ENCODE data around the gene ETV4.

The ETV4 gene

GRCh38 chr17:43587647-43588046, 41.5 kb upstream of the ETV4 start:
- no peak overlapping the region for H3K4me3 ChIP-seq (ENCODE audit: low read depth, low read length)
- TF ChIP-seq CTCF (conservative IDR thresholded peaks at IDR 0.05; ENCODE audit: low read depth, low read length), result no peak
- DNase-seq (ENCODE audit: low read depth), result no peak

GRCh38 chr17:43584666-43585102, 38.5 kb upstream of the ETV4 start:
- DNase-seq (ENCODE audit: low read depth), result peak; percentile 64
- no peak overlapping the region for H3K4me3 ChIP-seq (ENCODE audit: low read depth, low read length)

GRCh38 chr17:43583332-43583731, 37.2 kb upstream of the ETV4 start:
- H3K4me3 ChIP-seq (ENCODE audit: low read depth, low read length), result no peak overlapping the region
- no peak for DNase-seq (ENCODE audit: low read depth)
- no peak for TF ChIP-seq CTCF (conservative IDR thresholded peaks at IDR 0.05; ENCODE audit: low read depth, low read length)

More at GRCh38 chr17:43584666-43585102, 38.5 kb upstream of the ETV4 start:
- no peak for TF ChIP-seq CTCF (conservative IDR thresholded peaks at IDR 0.05; ENCODE audit: low read depth, low read length)

- no peak for TF ChIP-seq CTCF (conservative IDR thresholded peaks at IDR 0.05; ENCODE audit: low read depth, low read length)
- H3K4me3 ChIP-seq (ENCODE audit: low read depth, low read length), result no peak overlapping the region
- no peak for DNase-seq (ENCODE audit: low read depth)
Measured at GRCh38 chr17:43581613-43582012, 35.5 kb upstream of the ETV4 start.

- no peak for DNase-seq (ENCODE audit: low read depth)
- no peak overlapping the region for H3K4me3 ChIP-seq (ENCODE audit: low read depth, low read length)
- no peak for TF ChIP-seq CTCF (conservative IDR thresholded peaks at IDR 0.05; ENCODE audit: low read depth, low read length)
Measured at GRCh38 chr17:43581130-43581529, 35.0 kb upstream of the ETV4 start.

- no peak overlapping the region for H3K4me3 ChIP-seq (ENCODE audit: low read depth, low read length)
- DNase-seq (ENCODE audit: low read depth), result peak; percentile 76
- no peak for TF ChIP-seq CTCF (conservative IDR thresholded peaks at IDR 0.05; ENCODE audit: low read depth, low read length)
Measured at GRCh38 chr17:43579566-43580140, 33.5 kb upstream of the ETV4 start.
